Stomach smooth muscle (tissue), 2 donors: ENCODE results near the gene DEPDC1.
"Not testable (repeated sequence)": the region's sequence is repeated elsewhere in the genome, so short reads cannot be mapped to it uniquely, and the experiment has no call there.

Source experiments
- H3K27ac ChIP-seq: one replicate; pipeline ENCODE4 v1.7.0; 2013; ENCODE audit warnings: mild to moderate bottlenecking, low read length, inconsistent platforms
- H3K27me3 ChIP-seq, 2 donors: one replicate each; pipeline ENCODE4 v1.7.0; 2013; ENCODE audit warnings: low read length in 2 of 2; ENCODE audit not compliant: insufficient read depth in 2 of 2, control insufficient read depth in 1 of 2
- H3K36me3 ChIP-seq, 2 donors: one replicate each; pipeline ENCODE4 v1.7.0; 2013; ENCODE audit warnings: low read length in 2 of 2; ENCODE audit not compliant: control insufficient read depth in 2 of 2, insufficient read depth in 2 of 2
- H3K4me1 ChIP-seq: one replicate; pipeline ENCODE4 v1.7.0; 2013; ENCODE audit warnings: low read length; ENCODE audit not compliant: control insufficient read depth, insufficient read depth
- H3K4me3 ChIP-seq, 2 donors: one replicate each; pipeline ENCODE4 v1.7.0; 2013; ENCODE audit warnings: low read length in 2 of 2
- H3K9ac ChIP-seq, 2 donors: one replicate each; pipeline ENCODE4 v1.7.0; 2013; ENCODE audit warnings: low read length in 2 of 2, mild to moderate bottlenecking in 1 of 2
- H3K9me3 ChIP-seq, 2 donors: one replicate each; pipeline ENCODE4 v1.7.0; 2013; ENCODE audit warnings: low read length in 2 of 2; ENCODE audit not compliant: control insufficient read depth in 2 of 2
- donor health status: healthy.
- donor health status: Pancreatic carcinoma.

Gene DEPDC1

GRCh38 chr1:68476626-68477025 is 20.3 kb downstream of the DEPDC1 start:
- H3K27me3 ChIP-seq, H3K9ac ChIP-seq, H3K4me1 ChIP-seq, H3K36me3 ChIP-seq, H3K9me3 ChIP-seq, H3K4me3 ChIP-seq, H3K27ac ChIP-seq: not testable (repeated sequence)

- H3K9me3 ChIP-seq = peaks cover 0 to 3% of the 10 kb centered on the region in 2 donors
- no peaks in the 10 kb centered on the region for H3K27me3 ChIP-seq
- H3K4me1 ChIP-seq = no peaks in the 10 kb centered on the region
- no peaks in the 10 kb centered on the region for H3K36me3 ChIP-seq
- H3K9ac ChIP-seq = no peak overlapping the region
- H3K27ac ChIP-seq = no peak overlapping the region
- no peak overlapping the region for H3K4me3 ChIP-seq
Measured at GRCh38 chr1:68473060-68473459, 23.8 kb downstream of the DEPDC1 start.

- Histone ChIP-seq H3K27ac (no peak overlapping the region), H3K4me1 (no peaks in the 10 kb centered on the region), H3K27me3 (no peaks in the 10 kb centered on the region), H3K9ac (no peak overlapping the region), H3K9me3 (peaks cover 0 to 3% of the 10 kb centered on the region in 2 donors), H3K4me3 (no peak overlapping the region), H3K36me3 (no peaks in the 10 kb centered on the region)
Measured at GRCh38 chr1:68470388-68470970, 26.4 kb downstream of the DEPDC1 start.

GRCh38 chr1:68464891-68465290 is 32.0 kb downstream of the DEPDC1 start:
- Histone ChIP-seq H3K9me3 (peaks cover 0 to 7% of the 10 kb centered on the region in 2 donors), H3K9ac (no peak overlapping the region), H3K4me3 (no peak overlapping the region), H3K27me3 (no peaks in the 10 kb centered on the region), H3K27ac (no peak overlapping the region), H3K36me3 (no peaks in the 10 kb centered on the region), H3K4me1 (no peaks in the 10 kb centered on the region)

GRCh38 chr1:68460935-68461334 is 35.9 kb downstream of the DEPDC1 start:
- Histone ChIP-seq H3K9me3 (peaks cover 0 to 7% of the 10 kb centered on the region in 2 donors), H3K9ac (no peak overlapping the region), H3K4me1 (no peaks in the 10 kb centered on the region), H3K4me3 (no peak overlapping the region), H3K36me3 (no peaks in the 10 kb centered on the region), H3K27ac (no peak overlapping the region), H3K27me3 (no peaks in the 10 kb centered on the region)

- no peaks in the 10 kb centered on the region for H3K4me1 ChIP-seq
- H3K36me3 ChIP-seq = no peaks in the 10 kb centered on the region
- H3K27ac ChIP-seq = no peak overlapping the region
- peaks cover 0 to 7% of the 10 kb centered on the region in 2 donors for H3K9me3 ChIP-seq
- H3K9ac ChIP-seq = no peak overlapping the region
- H3K27me3 ChIP-seq = no peaks in the 10 kb centered on the region
- no peak overlapping the region for H3K4me3 ChIP-seq
Measured at GRCh38 chr1:68459796-68460195, 37.1 kb downstream of the DEPDC1 start.

- H3K27me3 ChIP-seq = no peaks in the 10 kb centered on the region
Measured at GRCh38 chr1:68459091-68459490, 37.8 kb downstream of the DEPDC1 start.

GRCh38 chr1:68456202-68456601 is 40.7 kb downstream of the DEPDC1 start:
- Histone ChIP-seq H3K4me1 (no peaks in the 10 kb centered on the region), H3K4me3 (no peak overlapping the region), H3K27ac (no peak overlapping the region), H3K27me3 (no peaks in the 10 kb centered on the region), H3K36me3 (no peaks in the 10 kb centered on the region), H3K9me3 (no peaks in the 10 kb centered on the region), H3K9ac (no peak overlapping the region)

More at GRCh38 chr1:68459091-68459490, 37.8 kb downstream of the DEPDC1 start:
- H3K9me3 ChIP-seq = peaks cover 0 to 3% of the 10 kb centered on the region in 2 donors
- no peak overlapping the region for H3K4me3 ChIP-seq
- H3K4me1 ChIP-seq = no peaks in the 10 kb centered on the region
- no peaks in the 10 kb centered on the region for H3K36me3 ChIP-seq
- H3K27ac ChIP-seq = no peak overlapping the region
- no peak overlapping the region for H3K9ac ChIP-seq

- Histone ChIP-seq H3K27ac (no peak overlapping the region), H3K36me3 (no peaks in the 10 kb centered on the region), H3K27me3 (no peaks in the 10 kb centered on the region), H3K4me3 (no peak overlapping the region), H3K9me3 (no peaks in the 10 kb centered on the region), H3K4me1 (no peaks in the 10 kb centered on the region), H3K9ac (no peak overlapping the region)
Measured at GRCh38 chr1:68454534-68454933, 42.3 kb downstream of the DEPDC1 start.

GRCh38 chr1:68453060-68453670 is 43.7 kb downstream of the DEPDC1 start:
- H3K9ac ChIP-seq = no peak overlapping the region
- no peaks in the 10 kb centered on the region for H3K27me3 ChIP-seq
- H3K9me3 ChIP-seq = no peaks in the 10 kb centered on the region
- no peak overlapping the region for H3K4me3 ChIP-seq
- no peaks in the 10 kb centered on the region for H3K4me1 ChIP-seq
- no peak overlapping the region for H3K27ac ChIP-seq
- H3K36me3 ChIP-seq = no peaks in the 10 kb centered on the region

- H3K9ac ChIP-seq = no peak within 1 kb of the TSS
- no peak within 1 kb of the TSS for H3K4me3 ChIP-seq
- no peak within 1 kb of the TSS for H3K27ac ChIP-seq
- no peaks in the 10 kb centered on the region for H3K4me1 ChIP-seq
- H3K9me3 ChIP-seq = no peaks in the 10 kb centered on the region
- no peaks in the 10 kb centered on the region for H3K27me3 ChIP-seq
- no peaks in the 10 kb centered on the region for H3K36me3 ChIP-seq
Measured at GRCh38 chr1:68449901-68450300, 47.0 kb downstream of the DEPDC1 start, which contains the start of gene RPE65. RPE65 (minus strand) TSS chr1:68449954; CDS start chr1:68449905, 49 bp downstream.
